ENCODE measurements around the gene TSPAN15.

DNA sequence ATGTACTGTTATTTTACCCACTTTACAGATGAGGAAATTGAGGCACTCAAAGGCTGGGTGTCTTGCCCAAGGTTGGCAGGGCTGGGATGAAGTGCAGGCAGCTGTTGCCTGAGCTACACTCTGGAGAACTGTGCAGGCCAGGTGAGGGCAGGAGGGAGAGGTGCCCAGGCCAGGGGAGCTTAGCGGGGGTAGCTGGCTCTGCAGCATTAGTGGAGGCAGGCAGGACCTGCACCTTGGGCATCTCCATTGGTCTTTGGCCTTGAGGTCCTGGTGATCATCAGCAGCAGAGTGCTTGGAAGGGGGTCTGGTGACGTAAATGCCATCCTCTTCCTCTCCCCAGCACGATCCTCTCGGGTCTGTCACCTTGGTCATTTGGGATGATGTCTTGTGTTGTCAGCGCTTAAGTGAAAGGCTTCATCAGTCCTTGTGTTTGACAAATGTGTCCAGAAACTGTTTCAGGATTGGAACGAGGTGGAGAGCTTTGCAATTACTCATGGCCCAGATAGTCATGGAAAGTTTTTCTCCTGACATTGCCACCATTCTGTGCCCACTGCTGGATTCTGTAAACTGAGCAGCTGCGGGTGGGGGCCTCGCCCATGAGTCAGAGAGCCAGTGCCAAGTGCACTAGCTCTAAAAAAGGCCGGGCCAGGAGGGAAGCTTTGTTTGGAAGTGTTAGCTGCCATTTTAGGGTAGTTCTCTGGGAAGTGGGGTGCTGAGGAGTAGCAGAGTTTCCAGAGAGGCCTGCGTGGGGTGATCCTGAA is 47.6 kb downstream of the TSPAN15 start:
- TF ChIP-seq POLR2A (IDR thresholded peaks at IDR 0.05) = no peak
- TF ChIP-seq, protein P1, sequence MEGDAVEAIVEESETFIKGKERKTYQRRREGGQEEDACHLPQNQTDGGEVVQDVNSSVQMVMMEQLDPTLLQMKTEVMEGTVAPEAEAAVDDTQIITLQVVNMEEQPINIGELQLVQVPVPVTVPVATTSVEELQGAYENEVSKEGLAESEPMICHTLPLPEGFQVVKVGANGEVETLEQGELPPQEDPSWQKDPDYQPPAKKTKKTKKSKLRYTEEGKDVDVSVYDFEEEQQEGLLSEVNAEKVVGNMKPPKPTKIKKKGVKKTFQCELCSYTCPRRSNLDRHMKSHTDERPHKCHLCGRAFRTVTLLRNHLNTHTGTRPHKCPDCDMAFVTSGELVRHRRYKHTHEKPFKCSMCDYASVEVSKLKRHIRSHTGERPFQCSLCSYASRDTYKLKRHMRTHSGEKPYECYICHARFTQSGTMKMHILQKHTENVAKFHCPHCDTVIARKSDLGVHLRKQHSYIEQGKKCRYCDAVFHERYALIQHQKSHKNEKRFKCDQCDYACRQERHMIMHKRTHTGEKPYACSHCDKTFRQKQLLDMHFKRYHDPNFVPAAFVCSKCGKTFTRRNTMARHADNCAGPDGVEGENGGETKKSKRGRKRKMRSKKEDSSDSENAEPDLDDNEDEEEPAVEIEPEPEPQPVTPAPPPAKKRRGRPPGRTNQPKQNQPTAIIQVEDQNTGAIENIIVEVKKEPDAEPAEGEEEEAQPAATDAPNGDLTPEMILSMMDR (IDR thresholded peaks at IDR 0.05) = no peak

Data from testis (tissue), 2 donors.